ENCODE data around the gene CLEC16A. TPM values are rescaled to one million over a fixed set of nuclear protein-coding genes. Genes with fewer than 3 reads are reported as not detected.
A peak's percentile ranks its signal among the peaks of the same experiment; 100 is the strongest.

CLEC16A gene
- total and polyA plus RNA-seq, 2 experiments from 2014 or later: 17.5 to 26.8 TPM

- no peak for DNase-seq (ENCODE audit: low read depth in 1 of 2, low spot score in 1 of 2)
These were observed 113.5 kb downstream of the CLEC16A start for GRCh38 chr16:11057711-11058345.

GRCh38 chr16:11058832-11059231, 114.5 kb downstream of the CLEC16A start:
- Histone ChIP-seq H3K27ac (no peak overlapping the region), H3K4me3 (no peak overlapping the region), H3K4me1 (ENCODE audit: low read depth) (peaks cover 28% of the 10 kb centered on the region), H3K36me3 (no peaks in the 10 kb centered on the region), H3K9me3 (ENCODE audit: low read depth) (no peaks in the 10 kb centered on the region), H3K27me3 (no peaks in the 10 kb centered on the region)
- no peak for TF ChIP-seq CTCF (IDR thresholded peaks at IDR 0.05; ENCODE audit: low read depth, low read length)
- DNase-seq (ENCODE audit: low read depth in 1 of 2, low spot score in 1 of 2): peak in 1 of 2 donors; percentile 41

More at GRCh38 chr16:11057711-11058345, 113.5 kb downstream of the CLEC16A start:
- Histone ChIP-seq H3K36me3 (no peaks in the 10 kb centered on the region), H3K27me3 (no peaks in the 10 kb centered on the region), H3K4me1 (ENCODE audit: low read depth) (peaks cover 19% of the 10 kb centered on the region), H3K27ac (no peak overlapping the region), H3K4me3 (no peak overlapping the region), H3K9me3 (ENCODE audit: low read depth) (no peaks in the 10 kb centered on the region)
- TF ChIP-seq CTCF (IDR thresholded peaks at IDR 0.05; ENCODE audit: low read depth, low read length): no peak

GRCh38 chr16:11059588-11059987, 115.2 kb downstream of the CLEC16A start:
- no peak overlapping the region for H3K27ac ChIP-seq
- TF ChIP-seq CTCF (IDR thresholded peaks at IDR 0.05; ENCODE audit: low read depth, low read length): no peak
- DNase-seq (ENCODE audit: low read depth in 1 of 2, low spot score in 1 of 2): no peak
- no peaks in the 10 kb centered on the region for H3K27me3 ChIP-seq
- H3K9me3 ChIP-seq (ENCODE audit: low read depth): no peaks in the 10 kb centered on the region
- peaks cover 26% of the 10 kb centered on the region for H3K4me1 ChIP-seq (ENCODE audit: low read depth)
- no peaks in the 10 kb centered on the region for H3K36me3 ChIP-seq
- no peak overlapping the region for H3K4me3 ChIP-seq

GRCh38 chr16:11060364-11060763, 116.0 kb downstream of the CLEC16A start:
- no peak for TF ChIP-seq CTCF (IDR thresholded peaks at IDR 0.05; ENCODE audit: low read depth, low read length)
- peaks cover 19% of the 10 kb centered on the region for H3K4me1 ChIP-seq (ENCODE audit: low read depth)
- H3K36me3 ChIP-seq: no peaks in the 10 kb centered on the region
- H3K4me3 ChIP-seq: no peak overlapping the region
- DNase-seq (ENCODE audit: low read depth in 1 of 2, low spot score in 1 of 2): no peak
- no peaks in the 10 kb centered on the region for H3K27me3 ChIP-seq
- no peaks in the 10 kb centered on the region for H3K9me3 ChIP-seq (ENCODE audit: low read depth)
- no peak overlapping the region for H3K27ac ChIP-seq

GRCh38 chr16:11060842-11061241, 116.5 kb downstream of the CLEC16A start:
- Histone ChIP-seq H3K4me3 (no peak overlapping the region), H3K27ac (no peak overlapping the region), H3K36me3 (no peaks in the 10 kb centered on the region), H3K4me1 (ENCODE audit: low read depth) (peaks cover 19% of the 10 kb centered on the region), H3K9me3 (ENCODE audit: low read depth) (no peaks in the 10 kb centered on the region), H3K27me3 (no peaks in the 10 kb centered on the region)
- no peak for TF ChIP-seq CTCF (IDR thresholded peaks at IDR 0.05; ENCODE audit: low read depth, low read length)
- no peak for DNase-seq (ENCODE audit: low read depth in 1 of 2, low spot score in 1 of 2)

Data from cardiac muscle cell (in vitro differentiated cells and primary cell).